Uterus (tissue), 2 donors: Measurements from ENCODE around the gene LKAAEAR1.

Experiments
- CTCF ChIP-seq, 4 experiments: fragments of 200-600 bp in 2 of 4; fragments of 450-650 bp in 2 of 4; sonication (generic) in 2 of 4; IDR thresholded peaks; one replicate each; pipeline ENCODE4 v1.5.1; 2016 to 2019; ENCODE audit warnings: antibody characterized with exemption in 4 of 4, mild to moderate bottlenecking in 2 of 4, moderate library complexity in 1 of 4
- POLR2A ChIP-seq, 2 donors: fragments of 450-650 bp; IDR thresholded peaks; one replicate each; pipeline ENCODE4 v1.6.1; 2016; ENCODE audit warnings: antibody characterized with exemption in 2 of 2, mild to moderate bottlenecking in 1 of 2, moderate library complexity in 1 of 2

- TF ChIP-seq CTCF (IDR thresholded peaks at IDR 0.05) (no peak), POLR2A (IDR thresholded peaks at IDR 0.05) (no peak)
Observed at GRCh38 chr20:64119301-64119680, 35.1 kb upstream of the LKAAEAR1 start.
